ENCODE data around the gene CARS1.

CARS1 gene

GRCh38 chr11:3007404-3008010, 49.7 kb downstream of the CARS1 start:
- H3K9ac ChIP-seq (ENCODE audit: low read depth, low read length): no peak overlapping the region
- H3K4me1 ChIP-seq (ENCODE audit: insufficient read depth, low read length): no peaks in the 10 kb centered on the region
- no peaks in the 10 kb centered on the region for H3K9me3 ChIP-seq (ENCODE audit: control insufficient read depth, insufficient read depth, low read length)
- peaks cover 8% of the 10 kb centered on the region for H3K36me3 ChIP-seq (ENCODE audit: insufficient read depth, low read length)

GRCh38 chr11:3006505-3007260, 50.5 kb downstream of the CARS1 start:
- H3K9ac ChIP-seq (ENCODE audit: low read depth, low read length): no peak overlapping the region
- H3K9me3 ChIP-seq (ENCODE audit: control insufficient read depth, insufficient read depth, low read length): no peaks in the 10 kb centered on the region
- H3K4me1 ChIP-seq (ENCODE audit: insufficient read depth, low read length): no peaks in the 10 kb centered on the region
- H3K36me3 ChIP-seq (ENCODE audit: insufficient read depth, low read length): peaks cover 12% of the 10 kb centered on the region

GRCh38 chr11:3004481-3004880, 52.7 kb downstream of the CARS1 start:
- H3K9me3 ChIP-seq (ENCODE audit: control insufficient read depth, insufficient read depth, low read length): no peaks in the 10 kb centered on the region
- peaks cover 25% of the 10 kb centered on the region for H3K36me3 ChIP-seq (ENCODE audit: insufficient read depth, low read length)
- H3K4me1 ChIP-seq (ENCODE audit: insufficient read depth, low read length): no peaks in the 10 kb centered on the region
- H3K9ac ChIP-seq (ENCODE audit: low read depth, low read length): no peak overlapping the region

GRCh38 chr11:3003396-3004231, 53.6 kb downstream of the CARS1 start:
- Histone ChIP-seq H3K36me3 (ENCODE audit: insufficient read depth, low read length) (peaks cover 23% of the 10 kb centered on the region), H3K9ac (ENCODE audit: low read depth, low read length) (no peak overlapping the region), H3K9me3 (ENCODE audit: control insufficient read depth, insufficient read depth, low read length) (no peaks in the 10 kb centered on the region), H3K4me1 (ENCODE audit: insufficient read depth, low read length) (no peaks in the 10 kb centered on the region)

DNA sequence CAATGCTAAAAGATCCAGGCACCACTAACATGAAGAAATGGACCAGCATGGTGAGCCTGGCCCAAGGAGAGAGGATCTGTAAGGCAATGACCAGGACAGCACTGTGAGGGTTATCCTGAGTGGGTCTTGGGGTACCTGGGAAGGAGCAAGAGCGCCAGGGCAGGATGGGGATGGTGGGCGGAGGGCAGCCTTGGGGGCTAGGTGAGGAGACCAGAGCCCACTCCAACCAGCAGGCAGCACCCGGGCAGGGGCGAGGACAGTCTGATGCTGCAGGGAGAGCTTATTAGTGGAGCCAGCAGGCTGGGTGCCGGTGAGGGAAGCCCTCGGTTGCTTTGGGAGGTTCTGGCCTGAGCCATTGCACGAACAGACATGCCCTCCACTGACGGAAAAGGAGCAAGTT, 54.4 kb downstream of the CARS1 start:
- no peaks in the 10 kb centered on the region for H3K9me3 ChIP-seq (ENCODE audit: control insufficient read depth, insufficient read depth, low read length)
- peaks cover 23% of the 10 kb centered on the region for H3K36me3 ChIP-seq (ENCODE audit: insufficient read depth, low read length)
- no peaks in the 10 kb centered on the region for H3K4me1 ChIP-seq (ENCODE audit: insufficient read depth, low read length)
- no peak overlapping the region for H3K9ac ChIP-seq (ENCODE audit: low read depth, low read length)

- H3K9ac ChIP-seq (ENCODE audit: low read depth, low read length): no peak overlapping the region
- H3K9me3 ChIP-seq (ENCODE audit: control insufficient read depth, insufficient read depth, low read length): no peaks in the 10 kb centered on the region
- peaks cover 23% of the 10 kb centered on the region for H3K36me3 ChIP-seq (ENCODE audit: insufficient read depth, low read length)
- H3K4me1 ChIP-seq (ENCODE audit: insufficient read depth, low read length): no peaks in the 10 kb centered on the region
Measured at GRCh38 chr11:3002351-3002861, 54.8 kb downstream of the CARS1 start.

- H3K9ac ChIP-seq (ENCODE audit: low read depth, low read length): no peak overlapping the region
- peaks cover 23% of the 10 kb centered on the region for H3K36me3 ChIP-seq (ENCODE audit: insufficient read depth, low read length)
- no peaks in the 10 kb centered on the region for H3K4me1 ChIP-seq (ENCODE audit: insufficient read depth, low read length)
- H3K9me3 ChIP-seq (ENCODE audit: control insufficient read depth, insufficient read depth, low read length): no peaks in the 10 kb centered on the region
Measured at GRCh38 chr11:3001496-3001895, 55.7 kb downstream of the CARS1 start.

DNA sequence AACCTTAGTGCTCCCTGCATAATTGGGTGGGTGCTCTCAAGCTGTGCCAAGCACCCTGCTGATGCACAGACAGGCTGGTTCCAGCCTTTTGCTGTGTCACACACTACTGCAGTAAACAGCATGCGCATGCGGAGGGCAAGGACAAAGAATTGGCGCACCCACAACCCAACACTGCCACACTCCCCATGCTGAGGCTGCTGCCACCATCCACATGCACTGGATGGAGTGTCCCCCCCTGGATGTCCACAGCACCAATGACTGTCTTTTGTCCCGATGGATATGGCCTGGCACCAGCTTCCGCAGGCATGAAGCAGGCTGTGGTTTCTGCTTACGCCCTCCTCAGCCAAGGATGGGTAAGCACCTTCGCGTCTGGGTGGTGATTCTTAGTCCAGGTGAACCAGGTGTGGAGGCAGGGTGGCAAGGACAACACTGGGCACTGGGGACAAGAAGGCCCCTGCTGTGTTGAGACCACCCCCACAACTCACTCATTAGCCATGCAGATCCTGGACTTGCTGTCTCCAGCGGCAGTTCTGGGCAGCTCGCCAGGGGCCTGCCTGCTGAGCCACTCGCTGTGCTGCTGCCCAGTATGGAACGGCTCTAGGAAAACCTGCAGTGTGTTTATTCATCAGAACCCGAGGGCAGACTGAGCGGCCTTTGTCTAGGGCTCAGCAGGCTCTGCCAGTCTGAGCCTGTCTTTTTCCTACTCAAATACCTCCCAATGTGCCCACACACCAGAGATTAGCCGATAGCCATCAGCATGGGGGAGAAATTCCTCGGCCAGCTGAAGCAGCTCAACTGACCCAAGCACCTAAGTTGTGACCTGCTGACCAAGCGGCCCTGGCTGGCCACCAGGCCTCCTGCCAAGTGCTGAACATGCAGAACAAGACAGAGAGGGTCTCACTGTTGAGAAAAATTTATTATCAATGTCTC, 56.9 kb downstream of the CARS1 start:
- no peak overlapping the region for H3K9ac ChIP-seq (ENCODE audit: low read depth, low read length)
- H3K36me3 ChIP-seq (ENCODE audit: insufficient read depth, low read length): peaks cover 23% of the 10 kb centered on the region

DNA sequence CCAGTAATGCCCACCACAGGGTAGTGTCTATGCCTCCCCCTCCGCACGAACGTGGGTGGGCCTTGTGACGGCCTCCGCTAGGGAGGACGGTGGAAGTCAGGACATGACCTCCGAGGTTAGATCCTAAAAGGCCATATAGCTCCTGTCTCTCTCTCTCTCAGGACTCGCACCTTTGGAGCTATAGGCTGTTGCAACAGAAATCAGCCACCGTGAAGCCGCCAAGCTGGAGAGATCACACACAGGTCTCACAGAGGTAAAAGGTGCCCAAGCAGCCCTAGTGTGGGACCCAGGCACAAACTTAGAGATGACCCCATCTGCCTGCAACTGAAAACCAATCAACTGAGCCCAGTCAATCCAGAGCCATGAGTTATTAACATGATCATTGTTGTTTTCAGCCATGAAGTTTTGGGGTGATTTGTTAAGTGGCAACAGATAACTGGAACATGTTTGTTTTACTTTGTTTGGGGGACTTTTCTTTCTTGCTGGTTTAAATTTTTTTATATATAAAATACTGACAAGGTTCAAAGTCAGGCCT, 57.7 kb downstream of the CARS1 start:
- Histone ChIP-seq H3K36me3 (ENCODE audit: insufficient read depth, low read length) (peaks cover 23% of the 10 kb centered on the region), H3K9me3 (ENCODE audit: control insufficient read depth, insufficient read depth, low read length) (no peaks in the 10 kb centered on the region), H3K4me1 (ENCODE audit: insufficient read depth, low read length) (no peaks in the 10 kb centered on the region), H3K9ac (ENCODE audit: low read depth, low read length) (no peak overlapping the region)

More for the DNA sequence above, 56.9 kb downstream of the CARS1 start:
- Histone ChIP-seq H3K9me3 (ENCODE audit: control insufficient read depth, insufficient read depth, low read length) (no peaks in the 10 kb centered on the region), H3K4me1 (ENCODE audit: insufficient read depth, low read length) (no peaks in the 10 kb centered on the region)

- H3K36me3 ChIP-seq (ENCODE audit: insufficient read depth, low read length): peaks cover 23% of the 10 kb centered on the region
- no peaks in the 10 kb centered on the region for H3K4me1 ChIP-seq (ENCODE audit: insufficient read depth, low read length)
- H3K9me3 ChIP-seq (ENCODE audit: control insufficient read depth, insufficient read depth, low read length): no peaks in the 10 kb centered on the region
- H3K9ac ChIP-seq (ENCODE audit: low read depth, low read length): no peak overlapping the region
Measured at GRCh38 chr11:2998073-2998850, 59.0 kb downstream of the CARS1 start.

GRCh38 chr11:2997406-2997805, 59.8 kb downstream of the CARS1 start:
- Histone ChIP-seq H3K4me1 (ENCODE audit: insufficient read depth, low read length) (no peaks in the 10 kb centered on the region), H3K36me3 (ENCODE audit: insufficient read depth, low read length) (peaks cover 21% of the 10 kb centered on the region), H3K9ac (ENCODE audit: low read depth, low read length) (no peak overlapping the region), H3K9me3 (ENCODE audit: control insufficient read depth, insufficient read depth, low read length) (no peaks in the 10 kb centered on the region)

DNA sequence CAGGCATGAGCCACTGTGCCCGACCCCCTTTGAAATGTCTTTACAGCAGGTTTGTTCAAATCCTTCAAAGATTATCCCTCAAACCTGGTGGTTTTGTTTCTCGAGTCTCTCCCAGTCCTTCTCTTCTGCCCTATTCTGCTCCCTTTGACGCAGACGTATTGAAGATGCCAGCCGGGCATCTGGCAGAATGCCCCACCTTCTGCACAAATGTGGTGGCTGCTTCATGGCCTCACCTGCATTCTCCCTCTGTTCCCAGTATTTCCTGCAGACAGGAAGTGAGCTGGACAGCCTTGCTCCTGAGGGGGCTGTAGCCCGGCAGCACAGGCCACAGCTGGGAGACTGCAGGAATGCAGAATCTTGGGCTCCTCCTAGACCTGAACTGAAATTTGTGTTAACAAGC, 60.2 kb downstream of the CARS1 start:
- peaks cover 16% of the 10 kb centered on the region for H3K36me3 ChIP-seq (ENCODE audit: insufficient read depth, low read length)
- no peak overlapping the region for H3K9ac ChIP-seq (ENCODE audit: low read depth, low read length)
- no peaks in the 10 kb centered on the region for H3K9me3 ChIP-seq (ENCODE audit: control insufficient read depth, insufficient read depth, low read length)
- H3K4me1 ChIP-seq (ENCODE audit: insufficient read depth, low read length): no peaks in the 10 kb centered on the region

Measured in ES-I3 (cell line).